ENCODE results near the gene MTAP. TPM values are rescaled to one million over a fixed set of nuclear protein-coding genes. Genes with fewer than 3 reads are reported as not detected.

Gene MTAP
- total and polyA plus RNA-seq, 10 donors = 11.9 to 56.3 (median 42.1) TPM

DNA sequence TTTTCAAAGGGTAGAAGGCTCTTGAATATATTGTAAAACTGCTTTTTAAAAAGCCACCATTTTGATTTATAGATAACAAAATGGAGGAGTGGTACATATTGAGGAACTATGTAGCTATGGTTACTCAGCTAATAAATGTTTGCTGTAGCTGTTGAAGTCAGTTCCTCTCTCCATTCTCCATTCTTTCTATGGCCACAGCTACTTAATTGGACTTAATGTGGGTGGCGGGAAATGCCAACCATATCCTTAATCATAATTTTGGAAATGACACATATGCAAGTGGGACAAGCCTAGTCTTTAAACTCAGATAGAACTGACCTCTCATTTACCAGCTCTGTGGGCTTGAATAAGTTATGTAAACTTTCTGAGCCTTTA is 181.1 kb downstream of the MTAP start:
- Histone ChIP-seq H3K4me3 (no peak overlapping the region), H3K27me3 (replicated peaks in 1 of 7) (peaks cover 0 to 94% (median 37%) of the 10 kb centered on the region in 7 donors), H3K9me3 (no peaks in the 10 kb centered on the region), H3K4me1 (peaks cover 0 to 7% (median 0%) of the 10 kb centered on the region in 6 donors), H3K36me3 (no peaks in the 10 kb centered on the region), H3K27ac (no peak overlapping the region)
- WGBS, 5 donors = 56 to 74% (median 58%) methylated on average over 1 of the region's 1 CpG
- TF ChIP-seq, protein P1, sequence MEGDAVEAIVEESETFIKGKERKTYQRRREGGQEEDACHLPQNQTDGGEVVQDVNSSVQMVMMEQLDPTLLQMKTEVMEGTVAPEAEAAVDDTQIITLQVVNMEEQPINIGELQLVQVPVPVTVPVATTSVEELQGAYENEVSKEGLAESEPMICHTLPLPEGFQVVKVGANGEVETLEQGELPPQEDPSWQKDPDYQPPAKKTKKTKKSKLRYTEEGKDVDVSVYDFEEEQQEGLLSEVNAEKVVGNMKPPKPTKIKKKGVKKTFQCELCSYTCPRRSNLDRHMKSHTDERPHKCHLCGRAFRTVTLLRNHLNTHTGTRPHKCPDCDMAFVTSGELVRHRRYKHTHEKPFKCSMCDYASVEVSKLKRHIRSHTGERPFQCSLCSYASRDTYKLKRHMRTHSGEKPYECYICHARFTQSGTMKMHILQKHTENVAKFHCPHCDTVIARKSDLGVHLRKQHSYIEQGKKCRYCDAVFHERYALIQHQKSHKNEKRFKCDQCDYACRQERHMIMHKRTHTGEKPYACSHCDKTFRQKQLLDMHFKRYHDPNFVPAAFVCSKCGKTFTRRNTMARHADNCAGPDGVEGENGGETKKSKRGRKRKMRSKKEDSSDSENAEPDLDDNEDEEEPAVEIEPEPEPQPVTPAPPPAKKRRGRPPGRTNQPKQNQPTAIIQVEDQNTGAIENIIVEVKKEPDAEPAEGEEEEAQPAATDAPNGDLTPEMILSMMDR (IDR thresholded peaks at IDR 0.05 in 8 of 11, conservative IDR thresholded peaks at IDR 0.05 in 3 of 11) = no peak
- TF ChIP-seq POLR2A (IDR thresholded peaks at IDR 0.05) (no peak), POLR2AphosphoS5 (IDR thresholded peaks at IDR 0.05) (no peak)
- intact Hi-C loops (cut with DNase I; ENCODE audit: low total_unique reads) = no loop called here
- DNase-seq = no peak

DNA sequence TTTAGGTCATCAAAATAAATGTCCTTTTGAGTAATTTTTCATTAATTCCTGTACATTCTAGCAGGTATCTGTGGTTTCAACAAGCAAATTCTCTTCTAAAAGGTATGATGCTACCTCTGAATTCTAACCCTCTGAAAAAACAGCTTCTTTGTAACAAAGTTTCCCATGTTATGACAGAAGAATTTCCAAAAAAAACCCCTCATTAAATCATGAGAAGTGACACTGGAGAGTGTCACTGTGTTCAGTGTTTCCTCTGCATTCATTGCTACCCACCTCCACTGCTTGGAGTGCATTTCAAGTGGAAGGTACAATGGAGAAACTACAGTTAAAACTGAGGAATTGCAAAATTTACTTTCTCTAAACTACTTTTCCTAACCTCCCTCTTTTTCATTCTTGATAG is 181.7 kb downstream of the MTAP start:
- Histone ChIP-seq H3K36me3 (no peaks in the 10 kb centered on the region), H3K9me3 (no peaks in the 10 kb centered on the region), H3K27ac (no peak overlapping the region), H3K27me3 (replicated peaks in 1 of 7) (peaks cover 0 to 94% (median 36%) of the 10 kb centered on the region in 7 donors), H3K4me3 (no peak overlapping the region), H3K4me1 (peaks cover 0 to 7% (median 0%) of the 10 kb centered on the region in 6 donors)
- no peak for DNase-seq
- intact Hi-C loops (cut with DNase I; ENCODE audit: low total_unique reads) = no loop called here
- TF ChIP-seq POLR2A (IDR thresholded peaks at IDR 0.05) (no peak), POLR2AphosphoS5 (IDR thresholded peaks at IDR 0.05) (no peak)
- TF ChIP-seq, protein P1 (IDR thresholded peaks at IDR 0.05 in 8 of 11, conservative IDR thresholded peaks at IDR 0.05 in 3 of 11) = no peak

DNA sequence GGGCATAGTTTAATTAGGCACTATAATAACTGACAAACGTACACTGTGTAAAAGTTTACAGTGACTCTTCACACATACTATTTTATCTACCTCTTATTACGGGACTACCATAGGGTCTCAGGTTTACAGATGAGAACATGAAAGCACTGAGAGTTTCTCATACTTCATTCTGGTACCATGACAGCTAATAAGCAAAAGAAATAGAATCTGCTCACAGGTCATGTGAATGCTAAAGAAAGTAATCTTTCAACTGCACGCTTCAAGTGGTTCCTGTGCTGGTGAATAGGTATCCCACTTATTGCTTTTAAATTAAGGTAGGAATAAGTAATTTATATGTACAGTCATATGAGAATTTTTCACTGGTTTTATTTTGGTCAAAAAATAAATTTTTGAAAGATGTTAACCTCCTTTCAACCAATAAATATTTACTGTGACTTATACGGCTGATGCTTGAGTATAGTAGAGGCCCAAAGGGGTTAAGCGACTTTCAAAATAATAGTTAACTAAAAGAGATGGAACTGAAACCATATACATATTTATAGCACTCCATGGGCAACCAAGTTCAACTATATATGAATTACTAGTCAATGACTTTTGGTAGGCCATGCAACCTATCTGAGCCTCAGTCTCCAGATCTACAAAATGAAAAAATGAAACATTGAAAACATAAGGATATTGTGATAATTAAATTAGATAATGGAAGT is 183.7 kb downstream of the MTAP start:
- Histone ChIP-seq H3K27me3 (replicated peaks in 1 of 7) (peaks cover 0 to 96% (median 47%) of the 10 kb centered on the region in 7 donors), H3K36me3 (no peaks in the 10 kb centered on the region), H3K4me1 (peaks cover 0 to 19% (median 0%) of the 10 kb centered on the region in 6 donors), H3K9me3 (peaks cover 0 to 5% (median 0%) of the 10 kb centered on the region in 8 donors), H3K4me3 (no peak overlapping the region), H3K27ac (no peak overlapping the region)
- no peak for DNase-seq
- intact Hi-C loops (cut with DNase I; ENCODE audit: low total_unique reads) = no loop called here
- WGBS, 5 donors = 66 to 73% (median 70%) methylated on average over 5 of the region's 5 CpGs
- TF ChIP-seq, protein P1 (IDR thresholded peaks at IDR 0.05 in 8 of 11, conservative IDR thresholded peaks at IDR 0.05 in 3 of 11) = no peak
- TF ChIP-seq POLR2A (IDR thresholded peaks at IDR 0.05) = no peak
- TF ChIP-seq POLR2AphosphoS5 (IDR thresholded peaks at IDR 0.05) = no peak

Other genes starting within 250 kb of the MTAP start
- 10 to 100 TPM in 2 of 7 donors, 1 to 10 TPM in 5; 2.3 to 19.7 (median 7.5) TPM for gene CDKN2A, start 191.8 kb downstream of the MTAP start, total RNA-seq
- 10 to 100 TPM in 1 of 3 donors, 1 to 10 TPM in 2; 4.0 to 10.2 (median 4.6) TPM for gene CDKN2A, start 191.8 kb downstream of the MTAP start, polyA plus RNA-seq
- gene CDKN2B-AS1, start 192.2 kb downstream of the MTAP start, total RNA-seq = 1 to 10 TPM; 2.1 to 6.6 (median 3.1) TPM
- 1 to 10 TPM in 2 of 3 donors, under 1 TPM in 1; 0.90 to 1.9 (median 1.0) TPM for gene CDKN2B-AS1, start 192.2 kb downstream of the MTAP start, polyA plus RNA-seq
- gene CDKN2B, start 206.7 kb downstream of the MTAP start, total RNA-seq = 10 to 100 TPM in 5 of 7 donors, 1 to 10 TPM in 2; 6.9 to 25.7 (median 12.7) TPM
- gene CDKN2B, start 206.7 kb downstream of the MTAP start, polyA plus RNA-seq = 1 to 10 TPM; 1.5 to 4.4 (median 1.6) TPM